Inferior parietal cortex (tissue), 1 donor: ENCODE results near the gene ADGRF4.
"Not testable (repeated sequence)": the region's sequence is repeated elsewhere in the genome, so short reads cannot be mapped to it uniquely, and the experiment has no call there.

ENCODE experiments used
- DNase-seq: peaks from one replicate; pipeline ENCODE4 v3.0.0-alpha.2; 2016; ENCODE audit errors: extremely low spot score

Gene ADGRF4

GRCh38 chr6:47734831-47735481 lies 36.6 kb downstream of the ADGRF4 start:
- no peak for DNase-seq

GRCh38 chr6:47736083-47736700 lies 37.8 kb downstream of the ADGRF4 start:
- DNase-seq = no peak

GRCh38 chr6:47737406-47737805 lies 39.0 kb downstream of the ADGRF4 start:
- peak; percentile 35 for DNase-seq

- no peak for DNase-seq
Observed at GRCh38 chr6:47740714-47741113, 42.3 kb downstream of the ADGRF4 start.

GRCh38 chr6:47741807-47742206 lies 43.4 kb downstream of the ADGRF4 start:
- DNase-seq = peak; percentile 71

- no peak for DNase-seq
Observed at GRCh38 chr6:47743744-47744143, 45.4 kb downstream of the ADGRF4 start.

GRCh38 chr6:47745269-47745668 lies 46.9 kb downstream of the ADGRF4 start:
- DNase-seq = not testable (repeated sequence)

- no peak for DNase-seq
Observed at GRCh38 chr6:47749757-47750156, 51.4 kb downstream of the ADGRF4 start.

- DNase-seq = no peak
Observed at GRCh38 chr6:47752801-47753200, 54.4 kb downstream of the ADGRF4 start.

- no peak for DNase-seq
Observed at GRCh38 chr6:47759364-47759763, 61.0 kb downstream of the ADGRF4 start.

GRCh38 chr6:47762502-47762901 lies 64.1 kb downstream of the ADGRF4 start:
- no peak for DNase-seq

GRCh38 chr6:47766445-47766844 lies 68.1 kb downstream of the ADGRF4 start:
- DNase-seq = no peak

GRCh38 chr6:47767102-47767501 lies 68.7 kb downstream of the ADGRF4 start:
- DNase-seq = no peak

GRCh38 chr6:47769982-47770381 lies 71.6 kb downstream of the ADGRF4 start:
- no peak for DNase-seq
